Measurements from ENCODE around the gene ABCB9.

ABCB9 gene

DNA sequence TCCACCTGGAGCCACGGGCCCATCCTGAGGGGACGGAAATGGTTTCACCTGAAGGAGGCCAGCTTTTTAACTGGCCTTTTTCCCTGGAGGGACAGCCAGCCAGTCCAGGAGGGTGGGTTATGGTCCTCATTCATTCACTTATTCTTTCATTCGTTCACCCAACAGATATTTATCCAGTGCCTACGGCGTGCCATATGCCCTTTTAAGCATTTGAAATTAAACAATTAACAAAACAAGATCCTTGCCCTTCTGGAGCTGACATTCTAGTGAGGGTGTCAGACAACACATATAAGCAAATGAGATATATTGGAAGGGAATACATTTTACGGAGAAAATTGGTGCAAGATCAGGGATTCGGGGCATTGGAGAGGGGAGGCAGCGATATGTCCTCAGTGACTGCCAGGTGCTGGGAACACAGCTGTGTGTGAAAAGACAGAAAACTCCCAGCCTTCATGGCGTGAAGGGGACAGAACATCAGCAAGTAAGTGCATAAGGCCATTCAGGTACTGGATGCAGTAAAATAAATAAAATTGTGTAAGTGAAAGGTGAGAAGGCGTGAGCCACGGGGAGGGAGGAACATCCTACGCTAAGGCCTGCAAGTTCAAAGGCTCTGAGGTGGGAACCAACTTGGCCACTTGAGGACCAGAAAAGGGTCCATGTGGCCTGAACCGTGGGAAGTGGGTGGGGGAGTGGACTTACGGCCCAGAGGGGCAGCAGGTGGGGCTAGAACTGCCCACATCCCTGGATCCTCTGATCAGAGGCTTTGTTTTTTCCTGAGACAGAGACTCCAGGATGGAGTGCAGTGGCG, 684 bp upstream of the ABCB9 start:
- Mint-ChIP-seq H3K27me3 (no peaks in the 10 kb centered on the region), H3K36me3 (no peaks in the 10 kb centered on the region), H3K27ac (peak overlapping the region; percentile 50), H3K4me3 (peak overlapping the region; percentile 55), H3K4me1 (ENCODE audit: low read depth) (peaks cover 9% of the 10 kb centered on the region), H3K9me3 (ENCODE audit: low read depth) (no peaks in the 10 kb centered on the region)

DNA sequence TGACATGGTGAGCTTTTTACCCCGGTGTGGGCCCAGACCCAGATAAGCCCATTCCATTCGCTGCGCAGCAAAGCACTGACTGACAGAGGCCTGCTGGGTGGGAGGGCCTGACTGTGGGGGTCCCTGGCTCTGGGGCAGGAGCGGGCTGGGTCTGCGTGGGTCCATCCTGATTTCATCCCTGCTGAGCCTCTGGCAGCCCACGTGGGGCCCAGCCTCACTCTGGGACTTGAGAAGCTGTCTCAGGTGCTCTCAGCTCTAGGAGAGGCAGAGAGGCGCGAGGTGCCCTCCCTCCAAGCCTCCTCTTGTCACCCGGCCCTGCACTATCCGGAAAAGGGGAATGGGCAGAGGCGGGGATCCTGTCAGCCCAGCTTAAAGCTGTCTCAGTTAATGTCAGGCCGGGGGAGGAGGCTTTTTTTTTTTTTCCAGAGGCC, 927 bp downstream of the ABCB9 start:
- no peak overlapping the region for H3K27ac Mint-ChIP-seq
- no peaks in the 10 kb centered on the region for H3K9me3 Mint-ChIP-seq (ENCODE audit: low read depth)

DNA sequence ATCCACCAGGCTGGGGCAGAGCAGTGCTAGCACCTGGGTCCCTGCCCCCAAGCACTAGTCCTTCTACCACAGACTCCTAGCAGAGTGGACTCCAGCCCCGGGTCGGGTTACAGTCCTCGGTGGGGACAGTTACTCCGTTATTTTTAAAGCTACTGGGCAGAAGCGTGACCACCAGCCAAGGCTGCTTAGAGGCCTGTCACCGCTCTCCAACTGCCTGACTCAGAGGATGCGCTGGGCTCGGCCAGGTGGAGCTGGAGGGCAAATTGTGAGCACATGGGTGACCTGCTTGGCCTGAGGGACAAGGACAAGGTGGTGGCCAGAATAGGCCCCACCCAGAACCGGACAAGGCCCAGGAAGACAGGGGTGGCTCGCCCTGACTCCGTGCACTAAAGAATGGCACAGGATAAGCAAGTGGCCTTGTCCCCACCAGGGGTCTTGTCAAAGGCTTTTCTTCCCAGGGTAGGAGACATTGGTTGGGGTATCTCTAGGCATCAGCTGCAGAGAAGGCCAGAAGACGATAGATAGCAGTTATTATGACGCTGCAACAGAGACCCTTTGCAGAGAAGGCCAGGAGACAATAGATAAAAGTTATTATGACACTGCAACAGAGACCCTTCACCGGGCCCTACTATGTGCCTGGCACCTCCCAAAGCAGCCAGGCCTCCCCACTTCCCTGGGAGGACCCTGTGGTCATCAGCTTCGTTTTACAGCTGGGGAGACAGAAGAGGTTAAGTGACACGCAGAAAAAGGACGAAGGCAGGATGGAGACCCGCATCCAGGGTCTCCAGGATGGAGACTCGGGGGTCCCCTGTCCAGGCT, 1.6 kb downstream of the ABCB9 start:
- no peaks in the 10 kb centered on the region for H3K27me3 Mint-ChIP-seq
- H3K36me3 Mint-ChIP-seq = no peaks in the 10 kb centered on the region
- H3K27ac Mint-ChIP-seq = no peak overlapping the region
- H3K4me1 Mint-ChIP-seq (ENCODE audit: low read depth) = peaks cover 9% of the 10 kb centered on the region
- H3K4me3 Mint-ChIP-seq = peak overlapping the region; percentile 78
- H3K9me3 Mint-ChIP-seq (ENCODE audit: low read depth) = no peaks in the 10 kb centered on the region

More for the DNA sequence above, 927 bp downstream of the ABCB9 start:
- H3K4me3 Mint-ChIP-seq = peak overlapping the region; percentile 78
- H3K36me3 Mint-ChIP-seq = no peaks in the 10 kb centered on the region
- no peaks in the 10 kb centered on the region for H3K27me3 Mint-ChIP-seq
- H3K4me1 Mint-ChIP-seq (ENCODE audit: low read depth) = peaks cover 9% of the 10 kb centered on the region

DNA sequence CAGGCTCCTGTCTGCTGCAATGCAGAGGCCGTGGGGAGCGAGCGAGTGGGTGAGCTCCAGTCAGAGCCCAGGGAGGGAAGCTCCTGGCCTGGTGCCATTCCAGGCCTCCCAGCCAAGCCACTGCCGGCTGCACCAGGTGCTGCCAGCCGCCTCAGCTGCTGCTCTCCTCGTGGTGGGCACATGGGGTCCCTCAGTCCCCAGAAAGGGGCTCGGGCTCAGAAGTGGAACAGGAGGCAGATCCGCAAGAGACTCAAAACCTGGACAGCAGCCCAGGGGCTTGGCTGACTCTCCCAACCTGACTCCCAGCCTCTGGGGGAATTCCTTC, 2.4 kb downstream of the ABCB9 start:
- Mint-ChIP-seq H3K36me3 (no peaks in the 10 kb centered on the region), H3K9me3 (ENCODE audit: low read depth) (no peaks in the 10 kb centered on the region), H3K27me3 (no peaks in the 10 kb centered on the region), H3K27ac (no peak overlapping the region), H3K4me3 (no peak overlapping the region), H3K4me1 (ENCODE audit: low read depth) (peaks cover 9% of the 10 kb centered on the region)

DNA sequence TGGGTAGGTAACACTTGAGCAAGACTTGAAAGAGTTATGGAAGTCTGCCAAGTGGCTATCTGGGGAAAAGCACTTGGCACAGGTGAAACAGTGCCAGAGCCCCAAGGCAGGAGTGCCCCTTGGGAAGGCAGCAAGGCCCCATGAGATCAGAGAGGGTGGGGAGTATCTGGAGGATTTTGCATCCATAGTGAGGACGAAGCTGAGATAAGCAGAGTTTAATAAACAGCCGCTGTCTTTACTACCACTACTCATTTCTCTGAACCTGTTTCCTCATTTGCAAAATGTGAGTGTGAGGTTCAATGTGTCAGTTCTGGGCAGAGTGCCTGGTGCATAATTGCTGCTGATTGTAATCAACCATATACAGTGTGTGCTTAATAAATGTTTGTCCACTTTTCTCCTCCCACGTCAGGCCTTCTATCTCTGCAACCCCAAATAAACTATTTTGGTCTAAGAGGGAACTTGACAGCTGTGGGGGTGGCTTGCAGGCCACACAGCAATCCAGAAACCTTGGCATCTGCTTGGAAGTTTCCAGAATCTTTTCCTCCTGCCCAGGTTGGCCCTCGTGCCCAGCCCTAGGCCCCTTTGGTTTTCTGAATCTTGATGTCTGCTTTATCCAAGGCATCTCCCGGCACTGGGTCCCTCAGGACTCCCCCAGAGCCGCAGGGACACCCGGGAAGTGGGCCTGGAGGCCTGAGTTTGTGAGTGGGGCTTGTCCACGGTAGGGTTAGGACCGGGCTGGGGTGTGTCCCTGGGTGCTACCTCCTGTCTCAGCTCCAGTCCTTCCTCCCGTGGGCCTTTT, 4.5 kb downstream of the ABCB9 start:
- Mint-ChIP-seq H3K4me3 (no peak overlapping the region), H3K27ac (no peak overlapping the region), H3K9me3 (ENCODE audit: low read depth) (no peaks in the 10 kb centered on the region)

DNA sequence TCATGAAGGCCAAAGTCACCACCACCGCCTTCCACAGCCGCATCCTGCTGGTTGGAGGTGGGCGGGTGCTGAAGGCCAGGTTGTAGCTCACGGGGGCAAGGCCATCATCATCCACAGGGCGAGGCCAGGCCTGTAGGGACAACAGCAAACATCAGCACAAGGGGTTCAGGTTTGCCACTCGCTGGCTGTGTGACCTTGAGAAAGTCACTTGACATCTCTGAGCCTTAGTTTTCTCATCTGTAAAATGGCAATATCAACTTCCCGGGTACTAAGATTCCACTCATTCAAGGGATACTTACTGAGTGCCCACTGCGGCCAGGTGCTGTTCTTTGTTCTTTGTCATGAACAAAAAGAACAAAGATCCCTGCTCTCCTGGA, 6.1 kb downstream of the ABCB9 start:
- no peaks in the 10 kb centered on the region for H3K9me3 Mint-ChIP-seq (ENCODE audit: low read depth)
- H3K27me3 Mint-ChIP-seq = no peaks in the 10 kb centered on the region
- no peaks in the 10 kb centered on the region for H3K36me3 Mint-ChIP-seq
- no peak overlapping the region for H3K27ac Mint-ChIP-seq
- H3K4me3 Mint-ChIP-seq = no peak overlapping the region
- peaks cover 4% of the 10 kb centered on the region for H3K4me1 Mint-ChIP-seq (ENCODE audit: low read depth)

More for the DNA sequence above, 4.5 kb downstream of the ABCB9 start:
- Mint-ChIP-seq H3K4me1 (ENCODE audit: low read depth) (peaks cover 5% of the 10 kb centered on the region), H3K27me3 (no peaks in the 10 kb centered on the region), H3K36me3 (no peaks in the 10 kb centered on the region)

DNA sequence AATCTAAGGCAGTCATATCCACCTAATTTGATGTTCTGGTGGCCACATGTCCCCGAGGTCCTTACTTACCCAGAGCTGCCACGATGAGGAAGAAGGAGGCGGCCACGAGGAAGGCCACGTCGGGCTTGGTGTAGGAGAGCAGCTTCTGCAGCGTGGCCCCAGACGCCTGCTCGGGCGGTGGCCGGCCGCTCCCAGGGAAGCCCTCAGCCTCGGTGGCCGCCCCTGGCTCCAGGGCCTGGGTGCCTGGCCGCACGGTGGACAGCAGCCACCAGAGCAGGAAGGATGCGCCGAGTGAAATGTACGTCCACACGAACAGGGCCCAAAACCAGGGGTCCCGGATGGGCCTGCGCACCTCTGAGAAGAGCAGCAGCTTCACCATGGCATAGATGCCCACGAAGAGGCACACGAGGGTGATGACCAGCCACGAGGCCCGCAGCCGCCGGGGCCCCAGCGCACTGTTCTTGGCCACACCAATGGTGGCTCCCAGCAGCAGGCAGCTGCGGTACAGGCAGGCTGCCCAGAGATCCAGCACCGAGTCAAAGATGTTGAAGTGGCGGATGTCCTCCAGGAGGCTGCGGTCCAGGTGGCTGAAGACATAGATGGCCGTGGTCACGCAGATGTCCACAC, 6.6 kb downstream of the ABCB9 start:
- Mint-ChIP-seq H3K36me3 (no peaks in the 10 kb centered on the region), H3K4me3 (no peak overlapping the region), H3K4me1 (ENCODE audit: low read depth) (peaks cover under 1% of the 10 kb centered on the region), H3K27ac (no peak overlapping the region), H3K27me3 (no peaks in the 10 kb centered on the region), H3K9me3 (ENCODE audit: low read depth) (no peaks in the 10 kb centered on the region)

DNA sequence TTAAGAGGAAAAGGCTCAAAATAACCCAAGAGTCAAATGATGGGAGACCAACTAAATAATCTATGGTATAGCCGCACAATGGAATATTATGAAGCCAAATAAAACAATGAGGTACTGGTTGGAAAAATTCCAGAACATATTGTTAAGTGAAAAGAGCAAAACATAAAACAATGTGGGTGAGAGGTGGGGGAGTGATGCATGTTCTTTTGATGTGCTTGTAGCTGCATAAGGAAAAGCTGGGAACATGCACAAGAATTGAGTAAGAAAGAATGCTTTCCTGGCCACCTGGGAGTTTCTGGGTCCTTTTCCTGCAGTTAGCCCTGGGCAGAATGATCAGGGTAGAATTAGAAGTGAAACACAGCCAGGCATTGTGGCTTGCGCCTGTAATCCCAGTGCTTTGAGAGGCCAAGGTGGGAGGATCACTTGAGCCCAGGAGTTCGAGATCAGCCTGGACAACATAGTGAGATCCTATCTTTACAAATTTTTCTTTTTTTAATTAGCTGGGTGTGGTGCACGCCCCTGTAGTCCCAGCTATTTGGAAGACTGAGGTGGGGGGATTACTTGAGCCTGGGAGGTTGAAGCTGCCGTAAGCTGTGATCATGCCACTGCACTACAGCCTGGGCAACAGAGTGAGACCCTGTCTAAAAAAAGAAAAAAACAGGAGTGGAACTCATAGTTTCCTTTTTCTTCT, 7.9 kb downstream of the ABCB9 start:
- Mint-ChIP-seq H3K4me1 (ENCODE audit: low read depth) (no peaks in the 10 kb centered on the region), H3K9me3 (ENCODE audit: low read depth) (no peaks in the 10 kb centered on the region), H3K4me3 (no peak overlapping the region), H3K36me3 (no peaks in the 10 kb centered on the region), H3K27ac (no peak overlapping the region), H3K27me3 (no peaks in the 10 kb centered on the region)

DNA sequence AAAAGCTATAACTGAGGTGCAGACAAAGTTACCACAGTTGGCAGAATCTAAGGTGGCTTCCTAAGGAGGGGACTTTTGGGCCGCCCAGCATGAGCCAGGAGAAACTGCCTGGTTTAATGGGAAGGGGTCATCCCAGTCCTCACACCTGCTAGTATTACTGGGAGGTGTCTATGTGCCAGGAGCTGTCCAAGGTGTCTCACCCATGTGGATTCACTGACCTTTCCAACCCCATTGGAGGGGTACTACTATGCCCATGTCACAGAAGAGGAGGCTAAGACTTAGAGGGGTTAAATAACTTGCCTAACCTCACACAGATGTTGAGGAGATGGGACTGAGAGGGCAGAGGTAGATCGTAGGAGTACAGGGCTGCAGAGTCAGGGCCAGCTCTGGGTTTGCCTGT, 10.2 kb downstream of the ABCB9 start:
- Mint-ChIP-seq H3K27ac (no peak overlapping the region), H3K27me3 (no peaks in the 10 kb centered on the region), H3K36me3 (no peaks in the 10 kb centered on the region), H3K4me1 (ENCODE audit: low read depth) (no peaks in the 10 kb centered on the region), H3K9me3 (ENCODE audit: low read depth) (no peaks in the 10 kb centered on the region), H3K4me3 (no peak overlapping the region)

DNA sequence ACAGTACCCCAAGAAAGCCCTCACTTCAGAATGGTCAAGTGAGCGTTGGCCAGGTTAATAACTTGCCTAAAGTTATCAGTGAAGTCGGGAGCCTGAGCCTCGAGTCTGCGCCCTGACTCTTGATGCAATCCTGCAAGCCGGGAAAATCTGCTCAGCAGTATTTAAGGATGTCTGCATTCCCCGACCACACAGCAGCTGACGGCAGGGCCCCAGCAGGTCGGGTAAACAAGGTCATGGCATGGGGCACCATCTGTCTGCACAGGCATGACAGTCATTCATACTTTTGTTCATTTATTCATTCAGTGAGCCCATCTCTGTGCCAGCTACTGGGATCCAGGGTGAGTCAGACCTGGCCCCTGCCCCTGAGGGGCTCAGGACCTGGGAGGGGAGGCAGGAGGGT, 11.1 kb downstream of the ABCB9 start:
- Mint-ChIP-seq H3K4me1 (ENCODE audit: low read depth) (no peaks in the 10 kb centered on the region), H3K27ac (no peak overlapping the region), H3K4me3 (no peak overlapping the region), H3K36me3 (no peaks in the 10 kb centered on the region), H3K27me3 (no peaks in the 10 kb centered on the region), H3K9me3 (ENCODE audit: low read depth) (no peaks in the 10 kb centered on the region)

DNA sequence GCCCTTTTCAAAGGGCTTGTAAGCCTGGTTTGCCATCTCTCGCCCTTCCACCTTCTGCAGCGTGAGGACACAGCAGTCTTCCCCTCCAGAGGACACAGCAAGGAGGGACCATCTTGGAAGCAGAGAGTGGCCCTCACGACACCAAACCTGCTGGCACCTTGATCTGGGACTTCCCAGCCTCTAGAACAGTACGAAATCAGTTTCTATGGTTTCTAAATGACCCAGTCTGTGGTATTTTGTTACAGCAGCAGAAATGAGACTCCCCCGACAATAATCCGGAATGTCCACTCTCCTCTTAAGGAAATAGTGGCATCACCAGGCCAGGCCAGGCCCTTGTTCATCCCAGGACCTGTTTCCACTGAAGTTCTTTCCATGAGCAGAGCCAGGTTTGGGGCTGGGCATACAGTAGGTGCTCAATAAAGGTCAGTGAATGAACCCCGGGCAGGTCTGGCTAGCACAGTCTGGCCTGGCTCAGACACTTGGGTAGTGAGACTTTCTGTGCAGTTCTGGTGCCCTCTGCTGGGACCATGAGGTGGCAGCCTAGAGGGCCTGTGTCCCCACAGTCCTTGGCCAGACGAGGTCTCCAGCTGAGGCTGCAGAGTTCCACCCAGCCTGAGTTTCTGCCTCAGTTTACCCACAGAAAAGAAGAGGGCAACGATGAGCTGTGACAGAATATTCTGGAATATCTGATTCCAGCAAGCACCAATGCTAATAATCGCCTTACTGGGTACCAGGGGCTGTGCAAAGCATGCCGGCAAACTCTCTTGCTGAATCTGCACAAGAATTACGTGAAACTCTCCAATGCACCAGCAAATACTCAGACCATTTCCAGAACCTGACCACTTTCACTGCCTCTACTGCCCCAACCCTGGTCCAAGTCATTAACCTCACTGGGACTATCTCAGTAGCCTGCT, 14.0 kb downstream of the ABCB9 start:
- H3K4me3 Mint-ChIP-seq = no peak overlapping the region
- H3K36me3 Mint-ChIP-seq = no peaks in the 10 kb centered on the region
- H3K9me3 Mint-ChIP-seq (ENCODE audit: low read depth) = no peaks in the 10 kb centered on the region
- H3K27ac Mint-ChIP-seq = no peak overlapping the region
- peaks cover under 1% of the 10 kb centered on the region for H3K4me1 Mint-ChIP-seq (ENCODE audit: low read depth)
- no peaks in the 10 kb centered on the region for H3K27me3 Mint-ChIP-seq

DNA sequence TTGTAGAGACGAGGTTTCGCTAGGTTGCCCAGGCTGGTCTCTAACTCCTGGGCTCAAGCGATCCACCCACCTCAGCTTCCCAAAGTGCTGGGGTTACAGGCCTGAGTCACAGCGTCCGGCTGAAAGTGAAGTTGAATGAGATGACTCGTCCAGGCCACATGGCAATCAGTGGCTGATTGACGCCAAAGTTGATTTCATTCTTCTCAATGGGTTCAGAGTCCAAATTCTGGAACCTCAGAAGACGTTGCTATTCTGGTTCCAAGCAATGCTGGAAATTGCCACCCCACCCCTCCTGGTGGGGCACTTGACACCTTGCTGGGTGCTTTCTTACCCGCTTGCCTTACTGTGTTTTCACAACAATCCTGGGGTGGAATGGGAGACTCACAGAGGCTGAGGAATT, 14.9 kb downstream of the ABCB9 start:
- no peak overlapping the region for H3K4me3 Mint-ChIP-seq
- H3K4me1 Mint-ChIP-seq (ENCODE audit: low read depth) = peaks cover 9% of the 10 kb centered on the region
- no peak overlapping the region for H3K27ac Mint-ChIP-seq
- H3K36me3 Mint-ChIP-seq = no peaks in the 10 kb centered on the region
- H3K27me3 Mint-ChIP-seq = no peaks in the 10 kb centered on the region
- H3K9me3 Mint-ChIP-seq (ENCODE audit: low read depth) = no peaks in the 10 kb centered on the region

DNA sequence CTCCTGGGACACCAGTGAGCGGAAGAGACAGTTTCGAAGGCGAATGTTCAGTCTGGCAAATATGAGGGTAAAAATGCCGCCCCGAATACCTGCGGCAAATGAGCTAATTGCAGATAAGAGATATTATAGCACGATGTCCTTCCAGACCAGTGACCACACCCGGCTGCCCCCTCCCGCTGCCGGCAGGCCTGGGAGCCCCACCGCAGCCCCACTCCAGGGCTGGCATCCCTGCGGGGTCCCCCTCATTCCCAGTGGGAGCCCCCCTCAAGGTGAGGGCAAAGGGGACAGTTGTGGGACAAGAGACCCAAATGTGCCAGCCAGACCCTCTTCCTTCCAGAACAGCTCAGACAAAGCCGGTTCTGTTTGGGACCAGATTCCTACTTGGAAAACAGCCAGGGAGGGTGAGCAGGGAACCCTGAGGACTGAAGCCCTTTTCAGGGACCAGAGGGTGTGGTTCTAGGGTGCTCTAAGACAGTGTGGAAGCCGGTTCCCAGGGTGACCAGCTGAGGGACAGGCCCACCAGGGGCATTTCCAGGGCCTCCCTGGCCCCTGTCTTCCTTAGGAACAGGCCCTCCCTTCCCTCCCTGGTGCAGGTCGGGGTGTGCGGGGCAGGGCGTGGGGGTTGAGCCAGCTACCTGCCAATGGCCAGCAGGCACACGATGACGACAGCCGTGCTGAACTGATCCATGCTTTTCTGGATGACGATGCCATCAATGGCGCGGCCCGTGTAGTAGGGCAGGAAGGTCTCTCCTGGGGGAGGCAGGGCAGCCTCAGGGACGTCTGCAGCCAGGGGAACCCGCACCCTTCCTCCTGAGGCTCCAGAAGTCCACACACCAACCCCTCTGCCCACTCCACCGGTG, 16.2 kb downstream of the ABCB9 start:
- Mint-ChIP-seq H3K27me3 (no peaks in the 10 kb centered on the region), H3K36me3 (no peaks in the 10 kb centered on the region), H3K9me3 (ENCODE audit: low read depth) (no peaks in the 10 kb centered on the region), H3K4me3 (no peak overlapping the region), H3K4me1 (ENCODE audit: low read depth) (peaks cover 11% of the 10 kb centered on the region), H3K27ac (no peak overlapping the region)
